HG02943 (cell line): Measurements from ENCODE around the gene PEPD.

Source experiments
- ATAC-seq: cut with Tn5 transposase; IDR thresholded peaks from one replicate; pipeline ENCODE4 v1.9.1; 2021; ENCODE audit warnings: mild to moderate bottlenecking, low read depth, moderate library complexity; ENCODE audit not compliant: unreplicated experiment

The PEPD gene

DNA sequence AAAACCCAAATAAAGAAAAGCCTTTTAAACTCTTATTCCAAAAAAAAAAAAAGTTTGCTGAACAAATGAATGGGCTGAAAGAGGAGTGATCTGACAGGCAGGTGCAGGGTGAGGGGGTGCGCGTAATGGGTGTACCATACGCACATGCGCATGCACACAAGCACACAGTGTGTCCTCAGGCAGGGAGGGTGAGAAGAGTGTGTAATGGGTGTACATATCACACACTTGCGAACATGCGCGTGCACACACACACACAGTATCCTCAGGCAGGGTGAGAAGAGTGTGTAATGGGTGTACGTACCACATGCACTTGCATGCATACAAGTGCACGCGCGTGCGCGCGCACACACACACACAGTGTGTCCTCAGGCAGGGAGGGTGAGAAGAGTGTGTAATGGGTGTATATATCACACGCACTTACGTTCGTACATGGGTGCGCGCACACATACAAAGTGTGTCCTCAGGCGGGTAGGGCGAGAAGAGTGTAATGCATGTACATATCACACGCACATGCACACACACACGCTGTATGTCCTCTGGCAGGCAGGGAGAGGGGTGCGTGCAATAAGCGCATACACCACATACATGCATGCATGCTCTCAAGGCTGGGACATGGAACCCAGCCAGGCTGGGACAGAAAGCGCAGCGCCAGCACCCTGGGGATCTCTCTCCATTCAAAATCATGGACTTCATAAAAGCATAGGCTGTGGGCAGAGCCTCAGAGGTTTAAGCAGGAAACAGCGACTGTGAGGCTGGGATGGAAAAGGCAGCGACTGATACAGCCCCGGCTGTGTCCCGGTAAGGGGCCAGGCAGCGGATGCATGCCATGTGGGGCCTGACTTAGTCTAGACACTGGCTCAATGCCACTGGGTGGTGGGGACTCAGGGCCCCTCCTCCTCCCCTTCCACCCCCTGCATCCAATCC lies 77.7 kb downstream of the PEPD start:
- no peak for ATAC-seq

DNA sequence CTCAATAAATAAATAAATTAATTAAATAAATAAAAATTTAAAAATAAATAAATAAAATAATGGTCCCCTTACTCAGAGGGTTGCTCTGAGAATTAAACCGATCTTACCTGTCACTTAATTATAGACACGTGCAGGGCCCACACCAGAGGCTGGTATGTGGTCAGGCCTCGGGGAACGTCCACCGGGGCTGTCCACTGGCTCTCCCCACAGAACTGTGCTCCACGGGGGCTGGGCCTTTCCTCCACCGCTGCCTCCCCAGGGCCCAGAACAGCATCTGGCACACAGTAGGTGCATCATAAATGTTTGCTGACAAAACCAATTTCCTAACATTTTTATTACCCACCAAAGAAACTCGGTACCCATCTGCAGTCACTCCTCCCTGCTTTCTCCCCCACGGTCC lies 78.9 kb downstream of the PEPD start:
- no peak for ATAC-seq

DNA sequence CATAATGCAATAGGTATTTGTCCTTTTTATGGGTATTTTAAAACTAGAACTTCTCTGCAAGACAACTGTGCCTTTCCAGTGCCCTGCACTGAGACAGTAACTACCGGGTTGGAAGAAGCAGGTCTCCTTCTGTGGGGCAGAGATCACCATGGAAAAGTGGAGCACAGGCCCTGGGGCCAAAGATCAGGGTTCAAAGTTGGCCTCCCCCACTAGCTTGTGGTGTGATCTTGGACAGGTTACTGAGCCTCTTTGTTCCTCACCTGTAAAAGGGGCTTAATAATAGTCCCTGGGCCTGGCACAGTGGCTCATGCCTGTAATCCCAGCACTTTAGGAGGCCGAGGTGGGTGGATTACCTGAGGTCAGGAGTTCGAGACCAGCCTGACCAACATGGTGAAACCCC lies 79.8 kb downstream of the PEPD start:
- no peak for ATAC-seq

DNA sequence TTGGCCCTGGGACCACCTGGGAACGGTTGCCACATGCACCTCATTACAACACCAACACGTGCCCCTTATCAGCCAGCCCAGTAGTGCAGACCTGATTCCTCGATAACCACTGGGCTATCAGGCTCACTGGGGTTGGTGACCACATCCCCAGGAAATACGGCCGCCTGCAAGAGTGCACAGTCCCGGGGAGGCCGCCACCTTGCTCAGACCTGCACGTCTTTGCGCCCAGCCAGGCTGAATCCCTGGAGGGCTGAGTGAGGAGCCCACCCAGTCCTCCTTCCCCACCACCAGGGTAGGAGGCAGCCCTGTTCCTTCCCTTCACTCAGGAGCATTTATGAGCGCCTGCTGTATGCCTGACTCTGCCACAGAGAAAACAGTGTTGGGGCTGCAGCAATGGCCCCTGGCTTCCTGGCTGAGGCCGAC lies 80.3 kb downstream of the PEPD start:
- no peak for ATAC-seq

DNA sequence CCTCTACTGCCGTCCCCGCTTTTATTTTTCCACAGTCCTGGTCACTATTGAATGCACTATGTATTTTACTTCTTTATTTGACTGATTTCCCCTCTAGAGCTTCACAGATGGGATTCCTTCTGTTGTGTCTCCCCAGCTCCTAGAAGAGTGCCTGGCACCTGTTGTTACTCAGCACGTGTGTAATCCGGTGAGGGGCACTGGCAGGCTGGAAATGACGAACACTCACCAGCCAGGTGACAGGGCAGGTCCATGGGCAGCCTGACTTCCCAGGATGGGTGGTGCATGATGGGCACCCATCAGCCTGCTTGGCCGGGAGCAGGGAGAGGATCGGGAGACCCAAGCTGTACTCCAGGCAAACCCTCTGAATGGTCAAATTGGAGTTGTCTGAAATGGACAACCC lies 80.9 kb downstream of the PEPD start:
- no peak for ATAC-seq

DNA sequence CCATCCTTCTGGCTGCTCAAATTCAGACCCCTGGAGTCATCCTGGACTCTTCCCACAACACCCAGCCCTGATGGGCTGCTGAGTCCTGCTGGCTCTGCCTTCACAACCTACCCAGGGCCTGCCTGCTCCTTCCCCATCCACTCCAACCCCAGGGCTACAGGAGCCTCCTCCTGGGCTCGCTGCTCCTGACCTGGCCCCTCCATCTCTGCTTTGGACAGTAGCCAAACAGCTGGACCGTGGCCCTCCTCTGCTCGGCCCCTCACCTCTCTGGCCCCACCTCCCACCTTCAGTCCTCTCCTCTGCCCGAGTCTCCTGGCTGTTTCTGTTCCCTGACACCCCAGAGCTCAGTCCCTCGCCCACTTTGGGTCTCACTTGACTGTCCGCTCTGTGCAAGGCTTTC lies 81.3 kb downstream of the PEPD start:
- no peak for ATAC-seq

DNA sequence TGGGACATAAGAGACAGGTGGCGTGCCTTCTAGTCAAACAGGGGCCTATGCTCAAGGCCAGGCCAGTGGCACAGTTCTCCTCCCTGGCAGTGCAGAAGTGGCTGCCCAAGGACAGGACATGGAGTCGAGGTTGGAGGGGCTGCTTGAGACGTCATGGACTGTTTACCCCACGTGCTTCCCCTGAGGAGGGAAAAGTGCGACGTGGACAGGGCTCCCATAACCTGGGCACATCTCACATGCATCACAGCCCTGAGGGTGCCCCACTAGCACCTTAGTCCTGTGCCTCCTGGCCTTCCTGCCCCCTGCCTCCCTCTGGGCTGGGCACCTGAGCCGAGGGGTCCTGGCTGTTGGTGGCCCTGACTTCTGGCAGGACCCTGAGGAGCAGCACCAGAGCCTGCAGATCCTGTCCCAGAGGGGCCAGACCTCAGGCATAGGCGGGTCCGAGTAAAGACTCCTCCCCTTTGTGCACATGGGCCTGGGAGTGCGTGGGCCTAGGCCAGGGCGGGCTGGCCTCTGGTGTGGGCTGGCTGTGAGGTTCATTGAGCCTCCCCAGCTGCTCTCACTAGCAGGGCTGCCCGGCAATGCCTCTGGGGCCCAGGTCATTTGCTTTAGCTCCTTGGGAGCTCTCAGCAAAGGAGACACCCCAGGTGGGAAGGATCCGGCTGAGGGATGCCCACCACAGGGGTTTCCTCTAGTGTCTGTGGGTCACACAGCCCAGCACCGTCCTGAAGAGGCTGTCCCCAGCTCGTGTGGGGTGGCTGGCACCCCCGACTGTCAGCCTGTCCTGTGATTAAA lies 82.4 kb downstream of the PEPD start:
- no peak for ATAC-seq

DNA sequence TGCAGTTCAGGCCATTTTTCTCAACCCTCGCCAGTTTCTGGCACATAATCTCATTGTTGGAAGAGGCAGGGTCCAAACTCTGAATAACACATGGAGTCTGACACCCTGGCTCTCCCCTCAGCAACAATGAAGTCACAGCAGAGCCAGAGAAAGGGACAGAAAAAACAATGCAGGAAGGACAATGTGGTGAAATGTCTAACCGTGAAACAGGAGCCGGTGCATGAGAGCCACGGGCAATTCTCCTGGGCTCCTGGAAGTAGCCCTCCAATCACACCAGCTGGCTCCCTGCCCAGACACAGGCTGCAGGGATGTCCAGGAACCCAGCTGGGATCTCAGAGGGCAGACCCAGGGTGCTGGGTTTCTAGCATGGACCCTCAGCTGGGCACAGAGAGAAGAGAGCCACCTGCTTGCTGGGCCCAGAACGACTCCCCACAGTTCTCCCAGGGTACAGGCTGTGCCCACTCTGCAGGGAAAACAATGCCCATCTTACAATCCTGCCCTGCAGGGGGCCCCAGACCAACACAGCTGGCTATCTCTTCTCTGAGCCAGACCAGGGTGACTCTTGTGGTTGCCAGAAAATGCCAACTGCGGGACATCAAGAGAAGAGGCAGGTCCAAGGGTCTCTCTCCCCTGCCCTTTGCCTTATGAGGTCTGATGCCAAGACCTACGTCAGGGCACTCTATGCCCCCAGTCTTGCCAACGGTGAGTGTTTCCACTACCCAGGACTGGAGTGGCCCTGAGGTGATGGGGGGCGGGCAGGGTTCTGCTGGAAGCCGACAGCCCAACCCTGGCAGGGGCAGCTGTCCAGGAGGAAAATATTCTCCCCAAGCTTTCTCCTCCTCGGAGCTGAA lies 83.5 kb downstream of the PEPD start:
- ATAC-seq = no peak

DNA sequence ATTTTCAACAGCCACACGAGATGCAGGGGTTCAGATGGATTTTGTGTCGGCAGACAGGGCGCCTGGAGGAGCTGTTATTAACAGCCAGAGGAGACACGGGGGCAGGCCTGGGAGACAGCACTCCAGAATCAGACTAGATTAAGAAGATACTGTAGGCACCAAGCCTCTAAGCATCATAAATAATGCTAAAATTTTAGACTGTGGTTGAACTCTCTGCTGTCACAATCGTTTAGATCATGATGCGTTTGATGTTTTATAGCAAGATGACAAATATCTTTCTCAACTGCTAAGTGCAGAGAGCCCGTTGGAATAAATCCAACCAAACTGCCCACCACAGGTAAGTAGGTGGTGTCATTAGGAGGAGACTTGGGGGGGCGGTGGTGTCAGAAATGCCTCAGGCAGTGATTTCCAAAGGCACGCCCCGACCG lies 84.2 kb downstream of the PEPD start:
- ATAC-seq = no peak

DNA sequence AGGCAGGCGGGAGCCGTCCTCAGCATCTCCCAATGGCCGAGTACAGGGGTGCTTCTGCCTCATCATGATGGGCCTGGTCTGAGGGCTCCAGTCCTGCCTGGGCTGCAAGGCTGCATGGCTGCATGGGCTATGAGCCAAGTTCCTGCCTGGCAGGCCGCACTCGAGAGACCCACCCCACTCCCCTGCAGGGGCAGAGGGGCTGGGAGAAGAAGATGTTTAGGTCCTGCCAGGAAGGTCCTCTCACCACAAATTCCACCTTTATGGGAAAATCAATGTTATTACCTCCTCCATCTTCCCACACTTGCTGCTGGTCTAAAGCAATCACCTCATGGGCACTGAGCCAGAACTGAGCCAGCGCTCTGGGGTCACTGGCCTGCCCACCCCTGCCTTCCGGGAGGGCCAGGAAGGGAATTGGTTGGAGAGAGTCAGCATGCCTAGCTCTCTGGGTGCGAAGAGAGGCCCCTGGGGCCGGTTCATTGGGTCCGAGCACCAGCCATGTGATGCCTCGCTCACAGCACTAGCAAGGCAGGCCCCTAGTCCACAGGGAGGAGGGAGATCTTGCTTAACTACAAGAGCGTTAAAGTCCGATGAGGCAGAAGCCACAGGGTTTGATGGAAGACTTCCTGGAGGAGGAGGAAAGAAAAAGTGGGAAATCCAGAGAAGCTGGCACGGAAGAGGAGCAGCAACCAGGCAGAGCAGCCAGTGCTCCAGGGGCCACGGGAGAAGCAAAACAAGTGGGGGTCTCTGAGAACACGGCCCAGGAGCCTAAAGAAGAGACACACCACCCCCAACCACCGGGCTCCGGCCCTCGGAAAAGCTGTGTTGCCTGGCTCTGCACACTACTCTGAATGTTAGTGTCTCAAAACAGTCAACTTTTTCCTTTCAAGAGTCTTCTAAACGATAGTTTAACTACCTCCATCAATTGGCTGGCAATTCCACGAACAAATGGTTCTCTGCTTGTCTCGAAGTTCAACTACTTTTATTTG lies 84.9 kb downstream of the PEPD start:
- ATAC-seq = no peak

DNA sequence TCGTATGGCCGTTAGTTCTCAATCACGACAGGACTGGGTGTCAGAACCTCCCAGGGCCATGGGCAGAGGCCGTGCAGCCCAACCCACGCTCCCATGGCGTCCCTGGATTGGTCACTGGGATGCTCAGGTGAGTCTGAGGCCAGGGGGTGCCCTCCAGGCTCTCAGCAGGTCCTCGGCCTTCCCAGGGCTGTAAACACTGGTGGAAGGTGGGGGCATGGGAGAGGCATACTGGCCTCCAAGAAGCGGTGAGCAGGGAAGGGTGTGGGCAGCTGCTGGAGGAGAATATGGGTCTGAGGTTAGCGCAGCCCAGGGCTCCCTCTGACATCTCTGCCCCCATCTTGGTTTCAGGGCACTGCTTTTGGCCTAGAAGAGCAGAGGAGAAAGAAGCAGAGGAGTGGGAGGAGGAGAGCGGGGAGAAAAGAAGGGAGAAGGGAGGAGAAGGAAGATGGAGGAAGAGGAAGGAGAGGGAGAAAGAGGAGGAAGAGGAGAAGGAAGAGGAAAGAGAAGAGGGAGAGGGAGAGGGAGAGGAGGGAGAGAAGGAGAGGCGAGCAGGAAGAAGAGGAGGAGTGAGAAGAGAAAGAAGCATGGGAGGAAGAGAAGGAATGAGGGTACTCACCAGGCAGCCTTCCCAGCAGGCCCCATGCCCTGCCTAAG lies 85.8 kb downstream of the PEPD start:
- ATAC-seq = no peak

DNA sequence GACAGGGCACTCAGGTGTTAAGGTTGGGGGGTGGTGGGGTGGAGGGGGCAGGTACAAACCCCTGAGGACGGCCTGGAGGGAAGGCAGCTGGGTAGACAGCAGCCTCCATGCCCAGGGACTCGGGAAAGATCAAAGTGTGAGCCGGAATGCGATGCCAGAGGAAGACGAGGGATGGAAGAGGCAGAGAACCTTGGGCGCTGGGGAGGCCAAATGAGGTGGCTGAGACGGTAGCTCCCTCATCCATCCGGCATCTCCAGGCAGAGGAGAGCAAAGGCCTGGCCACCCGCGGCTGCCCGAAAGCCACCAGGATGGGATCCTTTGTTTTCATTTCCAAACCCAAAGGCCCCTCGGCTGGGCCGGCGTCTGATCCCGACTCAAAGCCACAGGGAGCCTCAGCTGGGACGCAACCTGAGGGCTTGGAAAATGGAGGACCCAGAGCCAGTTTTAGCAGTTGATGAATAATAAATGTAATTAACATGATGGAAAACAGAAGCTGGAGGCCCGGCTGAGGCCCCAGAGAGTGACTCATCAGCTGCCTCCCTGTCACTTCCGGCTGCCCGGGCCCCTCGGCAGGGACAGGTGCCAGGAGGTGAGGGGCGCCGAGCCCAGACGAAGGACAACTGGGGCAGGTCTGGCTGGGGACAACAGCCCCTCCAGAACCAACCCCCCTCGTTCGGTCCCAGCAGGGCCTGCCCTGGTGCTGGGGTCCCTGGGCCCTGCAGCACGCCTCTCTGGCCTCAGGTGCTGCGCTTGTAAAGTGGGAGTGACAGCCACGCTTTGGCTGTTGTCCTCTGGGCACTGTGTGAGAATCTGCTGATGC lies 86.5 kb downstream of the PEPD start:
- no peak for ATAC-seq

DNA sequence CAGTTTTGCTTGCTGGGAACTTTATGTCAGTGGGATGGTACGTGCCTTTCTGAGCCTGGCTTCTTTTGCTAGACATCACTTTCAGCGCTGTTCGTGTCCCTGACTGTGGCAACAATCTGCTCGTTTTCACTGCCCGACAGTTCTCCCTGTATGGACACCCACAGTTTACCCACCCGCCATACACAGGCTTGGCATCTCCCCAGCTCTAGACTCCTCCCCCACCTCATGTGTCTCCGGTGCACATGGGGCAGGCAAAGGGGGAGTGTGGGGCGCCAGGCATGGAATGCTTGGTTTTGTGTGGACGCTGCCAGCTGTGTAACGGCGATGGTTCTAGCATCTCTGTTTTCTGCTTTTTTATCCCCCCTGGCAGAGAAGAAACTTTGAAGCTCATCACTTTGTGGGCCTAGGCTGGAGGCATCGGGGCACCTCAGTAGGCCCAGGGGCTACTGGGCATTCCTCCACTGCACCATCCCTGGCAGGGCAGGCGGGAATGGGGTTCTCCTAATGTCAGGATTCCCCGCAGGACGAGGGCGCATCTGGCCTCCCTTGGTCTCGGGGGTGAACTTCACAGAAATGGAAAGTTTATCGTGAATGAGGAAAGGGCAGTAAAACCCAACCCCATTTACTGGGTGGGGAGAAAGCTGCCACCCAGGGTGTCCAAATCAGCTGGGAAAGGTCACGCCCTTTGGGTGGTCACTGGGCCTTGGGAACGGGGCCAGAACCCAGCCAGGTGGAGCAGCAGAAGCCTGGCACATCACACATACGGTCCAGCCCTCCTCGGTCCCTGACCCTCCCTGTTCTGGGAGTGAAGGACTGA lies 87.3 kb downstream of the PEPD start:
- ATAC-seq = no peak

DNA sequence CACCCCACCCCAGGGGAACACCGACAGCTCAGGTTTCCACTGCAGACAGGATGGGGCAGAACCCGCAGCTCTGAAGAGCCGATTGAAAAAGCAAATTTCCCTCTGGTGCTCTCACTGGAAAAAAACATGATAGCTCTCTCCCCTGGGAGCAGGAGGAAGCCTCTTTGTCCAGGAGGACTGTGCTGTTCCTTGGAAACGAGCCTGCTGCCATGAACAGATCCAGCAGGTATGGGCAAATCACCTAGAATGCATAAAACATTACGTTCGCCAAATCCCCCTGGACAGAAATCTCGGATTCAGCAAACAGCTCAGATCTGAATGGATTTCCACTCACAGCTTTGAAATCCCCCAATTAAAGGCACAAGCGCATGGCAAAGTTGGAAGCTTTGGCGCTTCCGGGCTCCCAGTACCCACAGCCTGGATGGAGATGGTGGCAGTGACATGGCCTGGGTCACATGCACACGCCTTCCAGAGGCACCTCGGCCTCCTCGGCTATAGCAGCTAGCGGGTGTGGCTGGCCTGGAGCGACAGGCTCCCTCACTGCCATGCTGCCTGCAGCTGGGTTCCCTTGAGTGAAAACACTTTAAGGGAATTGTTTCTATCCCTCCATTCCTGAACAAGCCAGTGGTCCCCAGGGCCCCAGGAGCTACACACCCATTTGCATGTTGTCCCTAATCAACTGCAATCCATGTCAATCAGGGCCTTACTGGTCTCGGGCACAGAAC lies 89.0 kb downstream of the PEPD start:
- no peak for ATAC-seq

DNA sequence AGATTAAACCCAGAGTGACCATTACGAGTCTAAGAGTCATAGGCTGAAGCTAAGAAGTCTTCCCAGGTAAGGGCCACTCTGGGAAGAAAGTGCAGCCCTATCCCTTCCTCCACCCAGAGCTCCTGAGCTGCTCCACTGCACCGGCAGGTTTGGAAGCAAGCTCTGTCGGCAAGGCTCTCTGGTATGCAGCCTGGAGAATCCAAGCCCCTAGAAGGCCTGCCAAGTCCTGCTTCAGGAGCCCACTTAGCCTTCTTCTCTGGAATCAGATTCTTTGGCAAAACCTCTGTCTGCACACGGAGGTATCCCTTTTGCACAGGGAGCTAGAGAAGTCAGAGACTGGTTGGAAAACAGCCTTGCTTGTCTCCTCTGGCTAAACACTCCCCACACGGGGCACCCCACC lies 89.6 kb downstream of the PEPD start:
- no peak for ATAC-seq

DNA sequence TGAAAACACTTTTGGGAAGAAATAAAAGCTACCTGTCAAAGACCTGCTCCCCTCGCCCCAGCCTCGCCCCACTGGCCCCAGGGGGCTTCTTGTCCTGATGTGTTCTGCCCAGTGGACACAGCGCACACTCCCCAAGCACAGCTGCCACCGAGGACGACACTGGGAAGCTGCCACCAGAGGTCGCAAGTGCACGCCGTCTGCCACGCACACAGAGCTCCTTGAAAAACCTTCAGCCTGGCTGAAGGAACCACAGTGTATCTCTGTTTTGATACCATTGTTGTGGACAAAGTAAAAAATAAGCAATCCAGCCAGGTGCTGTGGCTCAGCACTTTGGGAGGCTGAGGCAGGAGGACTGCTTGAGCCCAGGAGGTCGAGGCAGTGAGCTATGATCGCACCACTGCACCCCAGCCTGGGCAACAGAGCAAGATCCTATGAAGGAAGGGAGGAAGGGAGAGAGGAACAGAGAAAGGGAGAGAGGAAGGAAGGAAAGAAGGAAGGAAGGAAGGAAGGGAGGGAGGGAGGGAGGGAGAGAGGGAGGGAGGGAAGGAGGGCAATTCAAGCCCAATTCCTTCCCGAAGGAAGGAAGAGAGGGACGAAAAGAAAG lies 90.8 kb downstream of the PEPD start:
- ATAC-seq = no peak
